Glutamatergic neuron (in vitro differentiated cells): ENCODE data around the gene TMEM52B. TPM values are rescaled to one million over a fixed set of nuclear protein-coding genes. Genes with fewer than 3 reads are reported as not detected.

Source experiments
- DNase-seq: peaks from one replicate; pipeline ENCODE4 v3.0.0; 2022
- H3K27ac Mint-ChIP-seq: one replicate; pipeline ENCODE4 v1.8.0; 2020; ENCODE audit warnings: mild to moderate bottlenecking, mixed read lengths, inconsistent platforms; ENCODE audit not compliant: unreplicated experiment
- H3K27me3 Mint-ChIP-seq: one replicate; pipeline ENCODE4 v1.8.0; 2020; ENCODE audit warnings: mild to moderate bottlenecking, moderate library complexity, mixed read lengths, inconsistent platforms; ENCODE audit not compliant: unreplicated experiment
- H3K36me3 Mint-ChIP-seq: one replicate; pipeline ENCODE4 v1.8.0; 2020; ENCODE audit warnings: mild to moderate bottlenecking, mixed read lengths, inconsistent platforms; ENCODE audit not compliant: unreplicated experiment
- H3K4me1 Mint-ChIP-seq: one replicate; pipeline ENCODE4 v1.8.0; 2020; ENCODE audit warnings: mild to moderate bottlenecking, low read depth, mixed read lengths, inconsistent platforms; ENCODE audit not compliant: unreplicated experiment
- H3K4me3 Mint-ChIP-seq: one replicate; pipeline ENCODE4 v1.8.0; 2020; ENCODE audit warnings: mild to moderate bottlenecking, mixed read lengths, inconsistent platforms; ENCODE audit not compliant: unreplicated experiment
- H3K9me3 Mint-ChIP-seq: one replicate; pipeline ENCODE4 v1.8.0; 2020; ENCODE audit warnings: mild to moderate bottlenecking, moderate library complexity, mixed read lengths, inconsistent platforms; ENCODE audit not compliant: unreplicated experiment
- total RNA-seq: library from RNA; stranded (reverse); fragmentation: NEBNext Ultra II Directional; extraction: Animal tissue kit (Norgen Biotek cat#: 25700); gene quantifications from one replicate; pipeline ENCODE4 v1.2.1, GENCODE V29; 2021; ENCODE audit not compliant: unreplicated experiment
- TF ChIP-seq, protein P1 (sequence below): fragments of 200-600 bp; sonication (generic); IDR thresholded peaks from one replicate; pipeline ENCODE4 v1.5.0; 2021; ENCODE audit not compliant: partially characterized antibody, unreplicated experiment

The TMEM52B gene
- total RNA-seq, 1 donor from 2014 or later = not detected

DNA sequence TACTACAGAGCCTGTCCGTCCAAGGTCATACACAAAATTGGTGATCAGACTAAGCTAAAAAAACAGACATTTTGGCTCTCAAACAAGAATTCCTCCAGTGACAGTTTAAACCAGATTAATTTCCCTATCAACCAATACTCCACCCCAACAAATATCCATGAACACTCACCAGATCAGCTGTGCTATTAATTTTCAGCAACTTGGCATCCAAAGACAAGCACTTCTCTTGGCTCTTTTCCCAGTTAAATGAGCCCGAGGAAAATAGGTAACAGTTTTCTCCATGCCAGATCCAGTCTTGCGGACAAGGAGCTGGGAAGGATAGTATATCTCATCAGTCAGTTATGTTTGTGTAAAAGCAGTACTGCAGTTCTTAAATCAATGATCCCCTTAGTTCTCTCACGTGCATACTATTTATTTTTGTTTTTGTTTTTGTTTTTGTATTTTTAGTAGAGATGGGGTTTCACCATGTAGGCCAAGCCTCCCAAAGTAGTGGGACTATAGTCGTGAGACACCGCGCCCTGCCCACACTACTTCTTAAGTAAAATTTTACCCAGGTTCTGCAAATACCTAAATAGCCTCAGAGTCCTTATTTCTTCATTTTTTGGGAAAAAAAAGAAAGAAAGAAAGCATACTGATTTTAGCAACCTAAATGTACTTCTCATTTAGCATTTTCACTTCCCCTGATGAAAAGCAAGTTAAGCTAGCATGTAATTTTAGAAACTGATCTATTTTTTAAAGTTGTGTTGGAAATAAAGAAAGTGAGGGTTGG lies 18.0 kb upstream of the TMEM52B start:
- Mint-ChIP-seq H3K27me3 (no peaks in the 10 kb centered on the region), H3K27ac (no peak overlapping the region), H3K36me3 (no peaks in the 10 kb centered on the region), H3K4me3 (no peak overlapping the region), H3K4me1 (no peaks in the 10 kb centered on the region), H3K9me3 (no peaks in the 10 kb centered on the region)
- TF ChIP-seq, protein P1, sequence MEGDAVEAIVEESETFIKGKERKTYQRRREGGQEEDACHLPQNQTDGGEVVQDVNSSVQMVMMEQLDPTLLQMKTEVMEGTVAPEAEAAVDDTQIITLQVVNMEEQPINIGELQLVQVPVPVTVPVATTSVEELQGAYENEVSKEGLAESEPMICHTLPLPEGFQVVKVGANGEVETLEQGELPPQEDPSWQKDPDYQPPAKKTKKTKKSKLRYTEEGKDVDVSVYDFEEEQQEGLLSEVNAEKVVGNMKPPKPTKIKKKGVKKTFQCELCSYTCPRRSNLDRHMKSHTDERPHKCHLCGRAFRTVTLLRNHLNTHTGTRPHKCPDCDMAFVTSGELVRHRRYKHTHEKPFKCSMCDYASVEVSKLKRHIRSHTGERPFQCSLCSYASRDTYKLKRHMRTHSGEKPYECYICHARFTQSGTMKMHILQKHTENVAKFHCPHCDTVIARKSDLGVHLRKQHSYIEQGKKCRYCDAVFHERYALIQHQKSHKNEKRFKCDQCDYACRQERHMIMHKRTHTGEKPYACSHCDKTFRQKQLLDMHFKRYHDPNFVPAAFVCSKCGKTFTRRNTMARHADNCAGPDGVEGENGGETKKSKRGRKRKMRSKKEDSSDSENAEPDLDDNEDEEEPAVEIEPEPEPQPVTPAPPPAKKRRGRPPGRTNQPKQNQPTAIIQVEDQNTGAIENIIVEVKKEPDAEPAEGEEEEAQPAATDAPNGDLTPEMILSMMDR = no peak
- no peak for DNase-seq

DNA sequence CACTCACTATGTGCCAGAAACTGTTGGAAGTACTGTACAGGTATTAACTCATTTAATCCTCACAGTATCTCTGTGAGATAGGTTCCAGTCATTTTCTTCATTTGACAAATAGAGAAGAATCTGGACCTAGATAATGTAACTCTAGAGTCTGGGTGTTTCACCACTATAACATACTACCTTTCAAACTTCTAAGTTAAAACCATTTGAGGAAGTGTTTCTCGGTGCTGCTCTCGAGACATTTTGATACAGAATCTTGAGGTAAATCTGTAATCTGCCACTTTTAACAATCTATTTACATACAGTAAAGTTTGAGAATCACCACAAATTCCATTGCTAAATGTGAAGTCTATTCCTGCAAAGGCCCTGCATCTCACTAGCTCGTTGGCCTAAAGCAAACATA lies 15.7 kb upstream of the TMEM52B start:
- DNase-seq = no peak
- Mint-ChIP-seq H3K9me3 (no peaks in the 10 kb centered on the region), H3K4me3 (no peak overlapping the region), H3K27ac (no peak overlapping the region), H3K4me1 (no peaks in the 10 kb centered on the region), H3K27me3 (no peaks in the 10 kb centered on the region), H3K36me3 (no peaks in the 10 kb centered on the region)
- TF ChIP-seq, protein P1 = no peak

DNA sequence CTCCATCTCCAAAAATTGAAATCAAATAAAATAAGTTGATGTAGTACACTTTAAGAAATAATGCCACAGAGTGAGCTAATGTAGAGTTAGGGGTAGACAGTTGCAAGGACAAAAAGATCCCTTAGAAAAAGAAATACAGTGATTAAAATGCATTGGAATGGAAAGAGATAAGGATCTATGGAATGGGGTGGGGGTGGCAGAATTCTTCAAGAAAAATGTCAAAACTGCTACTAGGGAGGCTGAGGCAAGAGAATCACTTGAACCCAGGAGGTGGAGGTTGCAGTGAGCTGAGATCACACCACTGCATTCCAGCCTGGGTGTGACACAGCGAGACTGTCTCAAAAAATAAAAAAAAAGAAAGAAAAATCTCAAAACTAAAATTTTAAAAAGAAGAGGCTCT lies 13.4 kb upstream of the TMEM52B start:
- Mint-ChIP-seq H3K36me3 (no peaks in the 10 kb centered on the region), H3K27me3 (no peaks in the 10 kb centered on the region), H3K27ac (no peak overlapping the region), H3K4me3 (no peak overlapping the region), H3K9me3 (no peaks in the 10 kb centered on the region), H3K4me1 (no peaks in the 10 kb centered on the region)
- DNase-seq = no peak
- TF ChIP-seq, protein P1 = no peak

DNA sequence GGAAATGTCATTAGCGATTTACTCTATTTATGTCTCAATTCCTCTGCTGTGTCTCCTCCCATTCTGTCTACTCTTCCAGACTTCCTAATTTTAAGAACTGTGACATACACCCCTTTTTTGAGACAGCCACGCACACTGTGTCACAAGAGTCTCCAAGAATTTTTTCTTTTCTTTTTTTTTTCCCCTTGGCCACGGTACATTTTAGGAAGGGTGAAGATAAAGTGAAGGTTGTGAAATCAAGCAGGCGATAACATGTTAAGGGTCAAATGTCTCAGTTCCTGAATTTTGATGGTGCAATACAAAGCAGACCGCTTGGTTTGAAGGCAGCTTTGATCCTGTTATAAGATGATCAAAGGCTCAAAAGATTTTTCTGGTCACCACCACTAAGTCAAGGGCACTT lies 11.2 kb upstream of the TMEM52B start:
- TF ChIP-seq, protein P1 = no peak
- H3K36me3 Mint-ChIP-seq = no peaks in the 10 kb centered on the region
- no peaks in the 10 kb centered on the region for H3K4me1 Mint-ChIP-seq
- H3K27me3 Mint-ChIP-seq = no peaks in the 10 kb centered on the region
- H3K9me3 Mint-ChIP-seq = no peaks in the 10 kb centered on the region
- no peak for DNase-seq
- no peak overlapping the region for H3K4me3 Mint-ChIP-seq
- no peak overlapping the region for H3K27ac Mint-ChIP-seq

DNA sequence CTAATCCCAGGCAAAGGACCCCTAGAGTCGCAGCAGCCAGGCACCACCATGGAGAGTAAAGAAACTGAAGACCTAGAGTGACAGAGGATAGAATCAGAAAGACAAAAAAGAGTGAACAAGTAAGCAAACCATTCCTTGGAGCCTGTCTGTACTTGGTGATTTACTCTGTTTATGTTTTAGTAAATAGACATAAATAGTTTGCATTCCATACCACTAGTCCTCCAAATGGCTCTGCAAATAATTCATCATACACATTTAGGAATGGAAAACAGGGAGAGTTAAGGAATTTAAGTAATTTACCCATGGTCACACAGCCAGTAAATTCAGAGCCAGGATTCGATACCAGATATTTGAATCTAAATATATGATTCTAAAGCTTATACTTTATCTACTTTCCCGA lies 9.7 kb upstream of the TMEM52B start:
- TF ChIP-seq, protein P1 = no peak
- Mint-ChIP-seq H3K36me3 (no peaks in the 10 kb centered on the region), H3K4me1 (no peaks in the 10 kb centered on the region)

More for the DNA sequence above, 9.7 kb upstream of the TMEM52B start:
- Mint-ChIP-seq H3K4me3 (no peak overlapping the region), H3K9me3 (no peaks in the 10 kb centered on the region), H3K27me3 (no peaks in the 10 kb centered on the region), H3K27ac (no peak overlapping the region)
- DNase-seq = no peak
